ENCODE data around the gene EHD4.

- TF ChIP-seq POLR2A (IDR thresholded peaks at IDR 0.05; ENCODE audit: low read length) (no peak), CEBPB (IDR thresholded peaks at IDR 0.05) (no peak), SMC3 (IDR thresholded peaks at IDR 0.05) (no peak), CTCF (IDR thresholded peaks at IDR 0.05) (no peak), CBX2 (IDR thresholded peaks at IDR 0.05; ENCODE audit: borderline replicate concordance, low read depth) (no peak), JUN (IDR thresholded peaks at IDR 0.05) (no peak), RAD21 (conservative IDR thresholded peaks at IDR 0.05 in 1 of 2, IDR thresholded peaks at IDR 0.05 in 1 of 2) (no peak), MYC (IDR thresholded peaks at IDR 0.05; ENCODE audit: borderline replicate concordance, low read length) (no peak)
These were observed 53.7 kb downstream of the EHD4 start for GRCh38 chr15:41918506-41919126.

Measured in A549 (cell line).